Progenitor cell of endocrine pancreas (in vitro differentiated cells): Measurements from ENCODE around the gene PPRC1. TPM values are rescaled to one million over a fixed set of nuclear protein-coding genes. Genes with fewer than 3 reads are reported as not detected.

Experiments
- DNase-seq: peaks from one replicate; pipeline ENCODE4 v3.0.0; 2021; ENCODE audit warnings: low spot score; ENCODE audit not compliant: unreplicated experiment
- H3K27ac Mint-ChIP-seq: 2 replicates; pipeline ENCODE4 v1.8.0; 2021; ENCODE audit warnings: mild to moderate bottlenecking, moderate library complexity, mixed read lengths
- H3K27me3 Mint-ChIP-seq: 2 replicates; pipeline ENCODE4 v1.8.0; 2021; ENCODE audit warnings: mixed read lengths
- H3K36me3 Mint-ChIP-seq: 2 replicates; pipeline ENCODE4 v1.8.0; 2022; ENCODE audit warnings: mixed read lengths; ENCODE audit not compliant: insufficient read depth
- H3K4me1 Mint-ChIP-seq: 2 replicates; pipeline ENCODE4 v1.8.0; 2021; ENCODE audit warnings: low read depth, mixed read lengths
- H3K4me3 Mint-ChIP-seq: 2 replicates; pipeline ENCODE4 v1.8.0; 2021; ENCODE audit warnings: low read depth, mild to moderate bottlenecking, moderate library complexity, mixed read lengths
- H3K9me3 Mint-ChIP-seq: 2 replicates; pipeline ENCODE4 v1.8.0; 2021; ENCODE audit warnings: low read depth, mixed read lengths
- total RNA-seq: library from RNA; stranded (reverse); gene quantifications from 2 replicates; pipeline ENCODE4 v1.2.1, GENCODE V29; 2021
- TF ChIP-seq, protein P1 (sequence below): fragments of 200-600 bp; sonication (generic); IDR thresholded peaks from one replicate; pipeline ENCODE4 v1.5.0; 2021; ENCODE audit warnings: antibody characterized with exemption, mild to moderate bottlenecking; ENCODE audit not compliant: unreplicated experiment

PPRC1 gene
- total RNA-seq, 1 donor from 2014 or later: 40.1 TPM

- Mint-ChIP-seq H3K9me3 (no peaks in the 10 kb centered on the region), H3K27me3 (peaks cover 10% of the 10 kb centered on the region), H3K27ac (no peak overlapping the region), H3K4me3 (no peak overlapping the region), H3K36me3 (no peaks in the 10 kb centered on the region), H3K4me1 (no peaks in the 10 kb centered on the region)
- TF ChIP-seq, protein P1, sequence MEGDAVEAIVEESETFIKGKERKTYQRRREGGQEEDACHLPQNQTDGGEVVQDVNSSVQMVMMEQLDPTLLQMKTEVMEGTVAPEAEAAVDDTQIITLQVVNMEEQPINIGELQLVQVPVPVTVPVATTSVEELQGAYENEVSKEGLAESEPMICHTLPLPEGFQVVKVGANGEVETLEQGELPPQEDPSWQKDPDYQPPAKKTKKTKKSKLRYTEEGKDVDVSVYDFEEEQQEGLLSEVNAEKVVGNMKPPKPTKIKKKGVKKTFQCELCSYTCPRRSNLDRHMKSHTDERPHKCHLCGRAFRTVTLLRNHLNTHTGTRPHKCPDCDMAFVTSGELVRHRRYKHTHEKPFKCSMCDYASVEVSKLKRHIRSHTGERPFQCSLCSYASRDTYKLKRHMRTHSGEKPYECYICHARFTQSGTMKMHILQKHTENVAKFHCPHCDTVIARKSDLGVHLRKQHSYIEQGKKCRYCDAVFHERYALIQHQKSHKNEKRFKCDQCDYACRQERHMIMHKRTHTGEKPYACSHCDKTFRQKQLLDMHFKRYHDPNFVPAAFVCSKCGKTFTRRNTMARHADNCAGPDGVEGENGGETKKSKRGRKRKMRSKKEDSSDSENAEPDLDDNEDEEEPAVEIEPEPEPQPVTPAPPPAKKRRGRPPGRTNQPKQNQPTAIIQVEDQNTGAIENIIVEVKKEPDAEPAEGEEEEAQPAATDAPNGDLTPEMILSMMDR: no peak
- no peak for DNase-seq
These were observed 37.8 kb downstream of the PPRC1 start for GRCh38 chr10:102170602-102171001.

DNA sequence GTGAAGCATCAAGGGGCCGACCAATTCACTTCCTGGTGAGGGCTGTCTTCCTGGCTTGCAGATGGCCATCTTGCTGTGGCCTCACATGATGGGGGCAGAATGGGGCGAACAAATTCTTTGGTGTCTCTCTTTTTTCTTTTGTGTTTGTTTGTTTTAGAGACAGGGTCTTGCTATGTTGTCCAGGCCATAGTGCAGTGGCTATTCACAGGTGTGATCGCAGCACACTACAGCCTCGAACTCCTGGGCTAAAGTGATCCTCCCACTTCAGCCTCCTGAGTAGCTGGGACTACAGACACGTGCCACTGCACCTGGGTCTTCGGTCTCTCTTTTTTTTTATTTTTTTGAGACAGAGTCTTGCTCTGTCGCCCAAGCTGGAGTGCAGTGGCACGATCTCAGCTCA lies 39.4 kb downstream of the PPRC1 start:
- H3K9me3 Mint-ChIP-seq: no peaks in the 10 kb centered on the region
- no peaks in the 10 kb centered on the region for H3K36me3 Mint-ChIP-seq
- no peak for DNase-seq
- no peak overlapping the region for H3K27ac Mint-ChIP-seq
- no peaks in the 10 kb centered on the region for H3K4me1 Mint-ChIP-seq
- peaks cover 10% of the 10 kb centered on the region for H3K27me3 Mint-ChIP-seq
- TF ChIP-seq, protein P1: no peak
- no peak overlapping the region for H3K4me3 Mint-ChIP-seq

DNA sequence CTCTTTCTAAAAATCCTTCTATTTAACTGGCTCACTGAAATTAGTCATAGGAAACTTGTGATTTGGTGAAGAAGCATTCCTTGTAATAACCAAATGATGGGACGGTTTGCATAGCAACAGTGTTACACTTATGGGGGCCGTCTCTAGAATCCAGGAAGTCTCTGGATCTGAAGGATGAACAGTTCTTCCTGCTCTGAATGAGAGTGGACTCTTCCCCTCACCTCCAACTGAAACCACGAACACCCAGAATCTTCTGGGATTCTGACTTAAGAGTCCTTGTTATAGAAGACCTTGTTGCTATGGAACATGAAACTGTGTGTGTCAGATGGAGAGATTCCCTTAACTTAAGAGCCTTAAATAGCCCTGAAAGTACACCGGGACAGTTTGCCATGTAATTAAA lies 42.6 kb downstream of the PPRC1 start:
- H3K36me3 Mint-ChIP-seq: no peaks in the 10 kb centered on the region
- H3K4me1 Mint-ChIP-seq: no peaks in the 10 kb centered on the region
- peaks cover 14% of the 10 kb centered on the region for H3K27me3 Mint-ChIP-seq
- DNase-seq: no peak
- no peak overlapping the region for H3K4me3 Mint-ChIP-seq
- TF ChIP-seq, protein P1: no peak
- no peaks in the 10 kb centered on the region for H3K9me3 Mint-ChIP-seq
- no peak overlapping the region for H3K27ac Mint-ChIP-seq

DNA sequence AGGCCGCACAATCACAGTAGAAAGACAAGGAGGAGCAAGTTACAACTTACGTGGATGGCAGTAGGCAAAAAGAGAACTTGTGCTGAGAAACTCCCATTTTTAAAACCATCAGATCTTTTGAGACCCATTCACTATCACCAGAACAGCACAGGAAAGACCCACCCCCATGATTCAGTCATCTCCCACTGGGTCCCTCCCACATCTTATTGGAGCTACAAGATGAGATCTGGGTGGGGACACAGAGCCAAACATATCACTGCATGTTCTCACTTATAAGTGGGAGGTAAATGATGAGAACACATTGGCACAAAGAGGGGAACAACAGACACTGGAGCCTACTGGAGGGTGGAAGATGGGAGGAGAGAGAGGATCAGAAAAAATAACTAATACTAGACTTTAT lies 51.8 kb downstream of the PPRC1 start:
- H3K9me3 Mint-ChIP-seq: peaks cover 16% of the 10 kb centered on the region
- H3K36me3 Mint-ChIP-seq: no peaks in the 10 kb centered on the region
- TF ChIP-seq, protein P1: no peak
- H3K27ac Mint-ChIP-seq: no peak overlapping the region
- H3K4me1 Mint-ChIP-seq: no peaks in the 10 kb centered on the region
- H3K4me3 Mint-ChIP-seq: no peak overlapping the region
- DNase-seq: no peak
- no peaks in the 10 kb centered on the region for H3K27me3 Mint-ChIP-seq

GRCh38 chr10:102185272-102185671 lies 52.4 kb downstream of the PPRC1 start:
- Mint-ChIP-seq H3K4me3 (no peak overlapping the region), H3K4me1 (no peaks in the 10 kb centered on the region), H3K27me3 (no peaks in the 10 kb centered on the region), H3K36me3 (no peaks in the 10 kb centered on the region), H3K27ac (no peak overlapping the region), H3K9me3 (peaks cover 16% of the 10 kb centered on the region)
- TF ChIP-seq, protein P1: no peak
- DNase-seq: no peak
